ENCODE data around the gene GAS6. TPM values are rescaled to one million over a fixed set of nuclear protein-coding genes. Genes with fewer than 3 reads are reported as not detected.

The GAS6 gene
- total RNA-seq, 2 experiments from 2014 or later, result 0.53 to 0.65 TPM

DNA sequence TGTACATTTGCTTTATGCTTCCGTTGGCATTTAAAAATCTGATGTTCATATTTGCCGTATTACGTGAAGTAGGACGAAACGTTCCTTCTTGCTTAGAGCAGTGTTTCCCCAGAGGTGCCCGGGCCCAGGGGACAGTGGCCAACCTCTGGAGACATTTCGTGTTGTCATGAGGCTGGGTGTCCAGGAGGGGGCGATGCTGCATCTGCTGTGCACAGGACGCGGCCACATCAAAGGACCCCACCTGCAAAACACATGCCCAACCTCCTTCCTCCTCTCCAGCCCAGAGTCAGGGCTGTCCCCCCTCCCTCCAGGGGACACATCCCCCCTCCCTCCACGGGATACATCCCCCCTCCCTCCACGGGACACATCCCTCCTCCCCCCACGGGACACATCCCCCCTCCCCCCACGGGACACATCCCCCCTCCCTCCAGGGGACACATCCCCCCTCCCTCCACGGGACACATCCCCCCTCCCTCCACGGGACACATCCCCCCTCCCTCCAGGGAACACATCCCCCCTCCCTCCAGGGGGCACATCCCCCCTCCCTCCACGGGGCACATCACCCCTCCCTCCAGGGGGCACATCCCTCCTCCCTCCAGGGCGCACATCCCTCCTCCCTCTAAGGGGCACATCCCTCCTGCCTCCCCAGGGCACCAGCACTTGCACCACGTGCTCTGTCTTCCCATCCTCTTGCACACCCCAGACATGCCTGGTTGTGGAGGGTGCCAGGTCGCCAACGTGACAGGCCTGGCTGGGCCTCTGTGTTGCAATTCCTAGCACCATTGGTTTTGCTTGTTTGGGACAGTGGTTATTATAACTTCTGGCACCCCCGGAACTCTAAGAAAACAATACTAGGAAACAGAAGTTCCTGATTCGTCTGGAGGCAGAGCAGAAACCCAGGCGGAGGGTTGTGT, 46.7 kb downstream of the GAS6 start:
- no peaks in the 10 kb centered on the region for H3K9me3 Mint-ChIP-seq (ENCODE audit: insufficient read depth)
- H3K36me3 Mint-ChIP-seq (ENCODE audit: low read depth), result peaks cover 11% of the 10 kb centered on the region
- CTCF ChIA-PET, result interaction anchor here (0.9 to 1.2 kb wide), 3 partner anchors 38 to 409 kb away, joined by 3 to 4 read pairs (median 3); no protein-coding TSS in a partner anchor
- peak; percentile 85 for ATAC-seq
- H3K27ac Mint-ChIP-seq, result peak overlapping the region; percentile 72
- H3K4me1 Mint-ChIP-seq (ENCODE audit: low read depth), result peaks cover 18% of the 10 kb centered on the region
- H3K4me3 Mint-ChIP-seq, result peak overlapping the region; percentile 91
- H3K27me3 Mint-ChIP-seq (ENCODE audit: low read depth), result no peaks in the 10 kb centered on the region
- peak; percentile 94 for DNase-seq
- POLR2A ChIA-PET, result no interaction called here

DNA sequence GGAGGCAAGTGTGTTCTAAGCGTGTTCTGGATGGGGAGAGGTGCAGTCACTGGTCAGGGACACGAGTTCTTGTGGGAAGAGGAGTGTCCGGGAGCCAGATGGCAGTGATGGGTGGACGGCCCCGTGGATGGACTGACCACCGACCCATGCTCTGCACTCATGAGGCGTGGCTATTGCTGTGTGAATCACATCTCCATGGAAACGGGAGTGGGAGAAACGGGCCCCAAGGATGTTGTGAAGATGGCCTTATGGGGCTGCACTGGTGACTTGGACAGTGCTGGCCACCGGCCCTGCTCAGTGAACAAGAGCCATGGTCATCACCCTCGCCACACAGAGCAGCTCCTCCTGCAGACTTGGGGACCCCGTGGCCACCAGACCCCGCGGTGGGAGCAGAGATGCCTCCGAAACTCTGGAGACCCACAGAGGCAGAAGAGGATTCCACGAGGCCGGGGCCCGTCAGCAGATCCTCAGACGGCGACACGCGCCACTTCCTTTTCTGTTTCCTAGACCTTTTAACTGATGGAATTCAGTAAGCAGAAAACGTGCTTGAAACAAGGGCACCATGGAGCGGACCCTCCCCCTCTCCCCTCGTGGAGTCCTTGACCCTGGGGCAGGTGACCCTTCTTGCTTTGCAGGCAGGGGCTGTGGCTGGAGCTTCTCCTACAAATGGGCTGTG, 47.5 kb downstream of the GAS6 start:
- no peak for ATAC-seq
- peak overlapping the region; percentile 91 for H3K4me3 Mint-ChIP-seq
- POLR2A ChIA-PET, result no interaction called here
- peaks cover 18% of the 10 kb centered on the region for H3K4me1 Mint-ChIP-seq (ENCODE audit: low read depth)
- H3K27ac Mint-ChIP-seq, result peak overlapping the region; percentile 72
- no peak for DNase-seq
- H3K27me3 Mint-ChIP-seq (ENCODE audit: low read depth), result no peaks in the 10 kb centered on the region
- H3K9me3 Mint-ChIP-seq (ENCODE audit: insufficient read depth), result no peaks in the 10 kb centered on the region
- CTCF ChIA-PET, result interaction anchor here (0.9 to 1.2 kb wide), 4 partner anchors 39 to 410 kb away, joined by 3 to 4 read pairs (median 3); no protein-coding TSS in a partner anchor
- peaks cover 9% of the 10 kb centered on the region for H3K36me3 Mint-ChIP-seq (ENCODE audit: low read depth)

GRCh38 chr13:113815151-113816058, 48.5 kb downstream of the GAS6 start:
- H3K4me3 Mint-ChIP-seq, result peak overlapping the region; percentile 91
- no peaks in the 10 kb centered on the region for H3K27me3 Mint-ChIP-seq (ENCODE audit: low read depth)
- H3K36me3 Mint-ChIP-seq (ENCODE audit: low read depth), result peaks cover 9% of the 10 kb centered on the region
- H3K4me1 Mint-ChIP-seq (ENCODE audit: low read depth), result peaks cover 18% of the 10 kb centered on the region
- ATAC-seq, result peak; percentile 30
- no peaks in the 10 kb centered on the region for H3K9me3 Mint-ChIP-seq (ENCODE audit: insufficient read depth)
- H3K27ac Mint-ChIP-seq, result peak overlapping the region; percentile 67
- POLR2A ChIA-PET, result no interaction called here
- CTCF ChIA-PET, result interaction anchor here (1.0 kb wide), 1 partner anchor 296 kb away, joined by 3 read pairs; no protein-coding TSS in a partner anchor
- peak; percentile 64 for DNase-seq

DNA sequence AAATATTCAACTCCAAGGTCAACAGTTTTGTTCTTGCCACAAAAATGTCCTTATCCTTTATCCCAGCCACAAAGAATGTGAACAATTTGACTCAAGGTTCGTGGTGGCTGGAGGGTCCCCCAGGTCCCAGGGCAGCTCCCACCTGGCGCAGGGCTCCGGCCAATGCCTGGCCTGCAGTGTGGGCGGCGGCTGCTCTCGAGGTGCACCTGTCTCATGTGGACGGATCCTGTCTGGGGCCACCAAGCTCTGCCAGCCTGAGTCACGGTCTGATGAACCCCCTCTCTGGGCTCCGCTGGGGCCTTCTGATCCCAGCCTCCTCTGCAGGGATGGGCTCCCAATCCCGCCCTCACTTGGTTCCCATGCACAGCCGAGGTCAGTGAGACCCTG, 49.4 kb downstream of the GAS6 start:
- CTCF ChIA-PET, result no interaction called here
- DNase-seq (no peak), ATAC-seq (no peak)
- peaks cover 18% of the 10 kb centered on the region for H3K4me1 Mint-ChIP-seq (ENCODE audit: low read depth)
- H3K27ac Mint-ChIP-seq, result no peak overlapping the region
- POLR2A ChIA-PET, result no interaction called here
- peaks cover 9% of the 10 kb centered on the region for H3K36me3 Mint-ChIP-seq (ENCODE audit: low read depth)
- H3K4me3 Mint-ChIP-seq, result no peak overlapping the region
- no peaks in the 10 kb centered on the region for H3K9me3 Mint-ChIP-seq (ENCODE audit: insufficient read depth)
- H3K27me3 Mint-ChIP-seq (ENCODE audit: low read depth), result no peaks in the 10 kb centered on the region

DNA sequence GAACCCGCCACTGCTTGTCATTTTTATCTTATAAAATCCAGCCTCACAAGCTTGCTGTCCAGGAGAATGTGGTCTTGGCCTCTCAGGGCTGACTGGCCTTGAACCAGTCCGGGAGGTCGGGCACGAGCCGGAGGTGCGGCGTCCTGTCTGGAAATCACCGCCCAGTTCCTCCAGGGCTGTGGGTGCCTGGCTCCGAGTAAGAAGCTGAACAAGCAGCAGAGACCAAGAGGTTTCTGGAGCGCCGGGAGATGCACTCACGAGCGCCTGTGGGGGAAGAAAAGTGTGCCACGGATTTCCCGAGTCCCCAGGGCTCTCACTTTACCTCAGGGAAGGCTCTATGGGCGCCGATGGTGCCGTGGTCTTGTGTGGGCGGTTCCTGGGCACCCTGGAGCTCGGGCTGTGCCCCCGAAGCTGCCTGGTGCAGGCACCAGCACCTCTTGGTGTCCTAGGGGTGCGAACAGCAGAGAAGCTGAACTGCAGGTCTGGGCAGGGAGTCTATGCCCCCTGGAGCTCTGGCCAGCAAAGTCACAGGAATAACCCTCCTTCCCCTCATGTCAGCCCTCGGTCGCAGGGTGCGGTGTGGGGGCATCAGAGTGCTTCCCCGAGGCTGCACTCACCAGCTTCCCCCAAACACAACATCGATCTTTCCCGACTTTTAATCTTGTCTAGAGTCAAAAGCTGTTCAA, 50.0 kb downstream of the GAS6 start:
- ChIA-PET POLR2A (no interaction called here), CTCF (no interaction called here)
- DNase-seq (no peak), ATAC-seq (no peak)
- H3K27me3 Mint-ChIP-seq (ENCODE audit: low read depth), result no peaks in the 10 kb centered on the region
- no peak overlapping the region for H3K4me3 Mint-ChIP-seq
- peaks cover 9% of the 10 kb centered on the region for H3K36me3 Mint-ChIP-seq (ENCODE audit: low read depth)
- H3K27ac Mint-ChIP-seq, result no peak overlapping the region
- H3K9me3 Mint-ChIP-seq (ENCODE audit: insufficient read depth), result no peaks in the 10 kb centered on the region
- H3K4me1 Mint-ChIP-seq (ENCODE audit: low read depth), result peaks cover 18% of the 10 kb centered on the region

DNA sequence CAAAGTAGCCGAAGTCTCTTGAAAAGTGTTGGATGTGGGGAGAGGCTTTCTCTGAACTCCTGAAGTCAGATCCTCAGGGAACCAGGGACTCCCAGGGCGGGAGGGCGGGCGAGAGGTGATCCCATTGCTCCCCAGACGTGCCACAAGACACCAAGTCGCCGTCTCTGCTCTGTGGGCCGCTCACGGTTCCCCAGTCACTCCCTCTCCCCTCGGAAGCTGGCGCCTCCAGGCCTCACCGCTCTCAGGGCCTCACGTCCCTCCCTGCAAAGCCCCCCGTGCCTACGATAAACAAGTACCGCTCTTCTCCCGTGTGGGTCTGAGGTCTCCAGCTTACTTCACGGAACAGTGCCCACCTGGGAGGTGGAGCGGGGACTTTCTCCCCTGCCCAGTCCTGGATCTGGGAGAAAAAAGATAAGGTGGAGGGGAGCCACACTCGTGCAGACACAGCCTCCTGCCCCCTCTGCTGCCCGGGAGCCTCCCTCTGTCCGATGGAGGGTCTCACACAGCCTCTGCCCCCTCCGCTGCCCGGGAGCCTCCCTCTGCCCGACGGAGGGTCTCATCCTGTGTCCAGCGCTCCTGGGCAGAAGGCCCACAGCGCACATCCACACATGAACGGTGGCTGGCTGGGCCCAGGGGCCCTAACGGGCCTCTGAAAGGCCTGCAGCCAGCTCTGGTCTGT, 50.7 kb downstream of the GAS6 start:
- CTCF ChIA-PET, result no interaction called here
- Mint-ChIP-seq H3K4me3 (no peak overlapping the region), H3K9me3 (ENCODE audit: insufficient read depth) (peaks cover 3% of the 10 kb centered on the region), H3K4me1 (ENCODE audit: low read depth) (peaks cover 18% of the 10 kb centered on the region), H3K36me3 (ENCODE audit: low read depth) (peaks cover 9% of the 10 kb centered on the region), H3K27me3 (ENCODE audit: low read depth) (no peaks in the 10 kb centered on the region), H3K27ac (no peak overlapping the region)
- ATAC-seq (no peak), DNase-seq (no peak)
- POLR2A ChIA-PET, result no interaction called here

DNA sequence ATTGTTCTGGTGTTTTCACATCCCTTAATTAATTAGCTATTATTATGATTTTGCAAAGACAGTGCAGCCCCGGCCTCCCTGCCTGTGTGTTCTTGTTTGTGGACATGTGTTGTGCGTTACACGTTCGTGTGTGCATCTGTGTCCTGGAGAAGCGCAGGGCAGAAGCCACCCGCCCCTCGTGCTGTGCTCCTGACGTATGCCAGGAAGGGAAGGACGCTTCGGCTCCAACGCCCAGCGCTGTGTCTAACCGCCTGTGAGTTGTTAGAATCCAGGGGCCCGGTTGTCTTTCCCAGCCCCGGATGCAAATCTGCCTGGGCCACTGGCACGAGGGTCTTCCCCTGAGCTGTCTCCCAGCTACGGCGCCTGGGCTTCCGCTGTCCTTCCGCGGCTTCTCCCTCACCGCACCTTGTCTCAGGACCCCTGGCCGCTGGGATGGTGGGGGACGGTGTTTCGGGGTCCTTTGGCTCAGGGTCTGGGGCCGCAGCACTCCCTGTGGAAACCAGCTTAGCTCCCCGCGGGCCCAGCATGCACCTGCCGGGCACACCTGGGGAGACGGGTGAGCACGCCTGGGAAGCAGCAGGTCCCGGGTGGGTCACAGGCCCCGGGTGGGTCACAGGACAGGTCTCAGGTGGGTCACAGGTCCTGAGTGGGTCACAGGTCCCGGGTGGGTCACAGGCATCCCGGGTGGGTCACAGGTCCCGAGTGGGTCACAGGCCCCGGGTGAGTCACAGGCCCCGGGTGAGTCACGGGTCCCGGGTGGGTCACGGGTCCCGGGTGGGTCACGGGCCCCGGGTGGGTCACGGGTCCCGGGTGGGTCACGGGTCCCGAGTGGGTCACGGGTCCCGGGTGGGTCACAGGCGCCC, 51.5 kb downstream of the GAS6 start:
- peaks cover 7% of the 10 kb centered on the region for H3K9me3 Mint-ChIP-seq (ENCODE audit: insufficient read depth)
- H3K4me3 Mint-ChIP-seq, result no peak overlapping the region
- DNase-seq, result no peak
- peaks cover 8% of the 10 kb centered on the region for H3K36me3 Mint-ChIP-seq (ENCODE audit: low read depth)
- no peak for ATAC-seq
- no peaks in the 10 kb centered on the region for H3K27me3 Mint-ChIP-seq (ENCODE audit: low read depth)
- peaks cover 16% of the 10 kb centered on the region for H3K4me1 Mint-ChIP-seq (ENCODE audit: low read depth)
- ChIA-PET POLR2A (no interaction called here), CTCF (no interaction called here)
- no peak overlapping the region for H3K27ac Mint-ChIP-seq

DNA sequence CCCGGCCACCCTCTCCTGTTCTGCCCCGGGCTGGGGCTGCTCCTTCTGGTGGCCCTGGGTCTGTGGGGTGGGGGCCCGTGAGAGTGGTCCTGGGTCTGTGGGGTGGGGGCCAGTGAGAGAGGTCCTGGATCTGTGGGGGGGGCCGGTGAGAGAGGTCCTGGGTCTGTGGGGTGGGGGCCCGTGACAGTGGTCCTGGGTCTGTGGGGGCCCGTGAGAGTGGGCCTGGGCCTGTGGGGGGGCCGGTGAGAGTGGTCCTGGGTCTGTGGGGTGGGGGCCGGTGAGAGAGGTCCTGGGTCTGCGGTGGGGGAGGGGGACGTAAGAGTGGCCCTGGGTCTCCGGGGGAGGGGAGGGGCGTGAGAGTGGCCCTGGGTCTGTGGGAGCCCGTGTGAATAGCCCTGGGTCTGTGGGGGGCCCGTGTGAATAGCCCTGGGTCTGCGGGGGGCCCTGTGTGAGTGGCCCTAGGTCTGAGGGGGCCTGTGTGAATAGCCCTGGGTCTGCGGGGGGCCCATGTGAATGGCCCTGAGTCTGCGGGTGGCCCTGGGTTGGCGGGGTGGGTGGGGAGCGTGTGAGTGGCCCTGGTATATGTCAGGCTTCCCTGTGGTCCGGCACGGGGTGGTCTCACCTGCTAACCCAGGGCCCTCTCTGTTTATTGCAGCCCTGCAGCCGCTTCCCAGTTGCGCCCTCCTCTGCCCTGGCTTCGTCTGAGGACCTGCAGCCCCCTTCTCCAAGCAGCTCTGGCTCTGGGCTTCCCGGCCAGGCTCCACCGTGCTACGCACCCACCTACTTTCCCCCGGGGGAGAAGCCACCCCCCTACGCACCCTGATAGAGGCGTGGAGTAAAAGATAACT, 52.6 kb downstream of the GAS6 start:
- Mint-ChIP-seq H3K9me3 (ENCODE audit: insufficient read depth) (peaks cover 7% of the 10 kb centered on the region), H3K27ac (no peak overlapping the region), H3K4me3 (no peak overlapping the region), H3K4me1 (ENCODE audit: low read depth) (peaks cover 9% of the 10 kb centered on the region), H3K36me3 (ENCODE audit: low read depth) (peaks cover 2% of the 10 kb centered on the region), H3K27me3 (ENCODE audit: low read depth) (no peaks in the 10 kb centered on the region)
- no peak for DNase-seq
- ChIA-PET POLR2A (no interaction called here), CTCF (no interaction called here)
- no peak for ATAC-seq

DNA sequence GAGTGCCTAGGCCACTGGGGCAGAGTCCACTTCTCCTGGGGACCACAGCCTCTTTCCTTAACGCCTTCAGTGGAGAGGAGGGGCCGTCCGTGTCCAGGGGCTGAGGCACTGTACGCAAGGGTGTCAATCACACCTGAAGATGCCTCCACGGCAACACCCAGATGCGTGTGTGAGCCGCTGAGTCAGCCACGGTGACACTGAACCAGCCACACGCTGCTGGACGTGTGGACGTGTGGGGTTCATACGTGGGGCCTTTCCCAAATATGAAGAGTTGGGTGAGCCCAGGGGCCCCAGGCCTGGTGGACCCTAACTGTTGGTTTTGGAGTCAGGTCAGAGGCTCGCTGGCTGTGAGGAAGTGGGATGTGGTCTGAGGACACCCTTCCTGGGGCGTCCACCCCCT, 53.2 kb downstream of the GAS6 start:
- ChIA-PET CTCF (no interaction called here), POLR2A (no interaction called here)
- Mint-ChIP-seq H3K9me3 (ENCODE audit: insufficient read depth) (peaks cover 7% of the 10 kb centered on the region), H3K27me3 (ENCODE audit: low read depth) (no peaks in the 10 kb centered on the region), H3K27ac (no peak overlapping the region), H3K4me1 (ENCODE audit: low read depth) (peaks cover 2% of the 10 kb centered on the region), H3K4me3 (no peak overlapping the region), H3K36me3 (ENCODE audit: low read depth) (peaks cover 2% of the 10 kb centered on the region)
- ATAC-seq, result no peak
- no peak for DNase-seq

GRCh38 chr13:113809934-113810333, 53.9 kb downstream of the GAS6 start:
- Mint-ChIP-seq H3K4me3 (no peak overlapping the region), H3K27ac (no peak overlapping the region), H3K4me1 (ENCODE audit: low read depth) (no peaks in the 10 kb centered on the region), H3K27me3 (ENCODE audit: low read depth) (no peaks in the 10 kb centered on the region), H3K36me3 (ENCODE audit: low read depth) (peaks cover 2% of the 10 kb centered on the region), H3K9me3 (ENCODE audit: insufficient read depth) (peaks cover 7% of the 10 kb centered on the region)
- CTCF ChIA-PET, result no interaction called here
- POLR2A ChIA-PET, result no interaction called here
- no peak for ATAC-seq
- no peak for DNase-seq

Data from activated CD8-positive, alpha-beta T cell treated with anti-CD3 and anti-CD28 coated beads, Interleukin-2, amount 10 ng/mL, durations not matched to agents 7 days and 5 days (primary cell).